Medulla oblongata (tissue), 1 donor: Measurements from ENCODE around the gene PACRG.
A peak's percentile ranks its signal among the peaks of the same experiment; 100 is the strongest.

ENCODE experiments used
- DNase-seq: peaks from one replicate; pipeline ENCODE4 v3.0.0-alpha.2; 2015; ENCODE audit errors: extremely low spot score

Gene PACRG

GRCh38 chr6:162778603-162779002 is 50.8 kb downstream of the PACRG start:
- DNase-seq, result no peak

- DNase-seq, result no peak
Measured at GRCh38 chr6:162785632-162786242, 58.0 kb downstream of the PACRG start.

DNA sequence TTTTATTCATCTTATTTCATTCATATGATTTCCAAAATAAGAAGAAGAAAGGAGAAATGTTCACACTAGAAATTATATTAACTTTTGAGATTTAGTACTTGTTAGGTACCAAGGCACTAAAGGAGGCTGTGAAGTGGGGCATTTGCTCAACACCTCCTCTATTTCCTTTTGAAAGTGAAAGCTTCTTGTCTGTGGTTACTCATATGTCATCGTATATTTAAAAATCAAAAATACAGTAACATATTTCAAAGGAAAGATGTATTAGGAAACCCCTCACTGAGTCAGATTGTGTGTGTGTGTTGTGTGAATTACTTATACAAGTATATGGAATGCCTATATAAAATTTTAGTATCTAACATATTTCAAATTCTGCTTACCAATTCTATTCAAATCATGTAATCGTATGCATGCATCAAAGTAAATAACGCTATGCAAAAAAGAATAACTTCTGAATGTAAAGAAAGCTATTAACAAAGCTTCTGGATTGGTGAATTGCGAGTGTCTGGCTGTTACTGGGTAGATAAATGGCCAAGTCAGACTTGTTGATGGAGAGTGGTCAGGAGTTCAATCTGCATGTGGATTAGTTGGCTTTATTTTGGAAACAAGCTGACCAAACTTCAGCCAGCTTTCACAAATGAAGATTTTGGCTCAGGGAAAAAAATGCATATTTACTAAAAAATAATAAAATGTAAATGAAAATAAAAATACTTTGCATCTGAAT is 70.9 kb downstream of the PACRG start:
- peak; percentile 54 for DNase-seq

- DNase-seq, result no peak
Measured at GRCh38 chr6:162814426-162814973, 86.7 kb downstream of the PACRG start.

DNA sequence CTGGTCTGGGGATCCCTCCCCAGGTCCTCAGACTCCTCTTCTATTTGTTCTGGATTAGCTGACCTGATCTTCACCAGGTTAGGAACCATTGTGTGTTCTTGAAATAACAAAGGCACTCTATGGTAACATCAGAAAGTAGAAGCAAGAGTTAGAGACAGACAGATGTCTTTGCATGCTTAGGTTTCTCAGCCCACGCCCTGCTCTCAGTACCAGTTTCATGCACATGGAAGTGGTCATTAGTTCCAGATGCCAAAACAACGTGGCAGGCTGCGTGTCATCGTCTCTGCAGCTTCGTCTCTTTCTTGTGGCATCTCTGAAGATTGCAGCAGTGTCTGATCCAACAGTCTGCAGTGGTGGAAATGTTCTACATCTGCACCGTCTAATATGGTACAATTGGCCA is 89.4 kb downstream of the PACRG start:
- no peak for DNase-seq

DNA sequence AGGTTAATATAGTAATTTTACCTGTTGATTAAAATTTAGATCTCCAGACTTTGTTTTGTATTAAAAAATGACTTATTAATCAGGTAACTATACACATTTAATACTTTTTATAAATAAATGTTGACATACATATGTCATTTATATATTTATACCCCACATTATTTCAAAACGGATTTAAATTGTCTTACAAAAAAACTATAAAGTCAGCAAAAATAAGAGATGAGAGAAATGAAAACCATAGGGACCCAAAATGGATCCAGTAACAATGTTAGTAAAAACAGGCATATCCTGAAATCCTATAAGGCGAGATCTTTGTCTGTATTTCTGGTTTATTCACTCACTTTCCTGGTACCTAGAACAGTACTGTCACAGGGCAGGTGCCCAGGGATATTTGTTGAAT is 91.5 kb downstream of the PACRG start:
- no peak for DNase-seq

DNA sequence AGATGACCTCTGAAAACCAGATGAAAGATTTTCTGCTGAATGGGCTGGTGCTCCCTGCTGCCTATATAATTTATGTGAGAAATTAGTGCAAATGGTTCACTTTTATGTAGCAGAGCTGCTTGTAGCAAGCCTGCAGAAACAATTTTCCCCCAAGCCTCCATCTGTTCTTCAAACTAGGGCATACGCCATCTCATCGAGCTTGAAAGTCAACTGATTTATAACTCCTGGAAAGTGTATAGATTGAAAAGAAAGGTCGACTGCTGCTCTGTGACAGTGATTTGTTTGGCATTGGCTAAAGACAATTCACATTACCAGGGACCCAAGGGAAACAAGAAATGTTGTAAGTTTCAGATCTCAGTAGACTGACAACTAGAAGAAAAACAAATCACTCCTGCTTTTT is 93.3 kb downstream of the PACRG start:
- DNase-seq, result peak; percentile 18

GRCh38 chr6:162825597-162825996 is 97.8 kb downstream of the PACRG start:
- no peak for DNase-seq

DNA sequence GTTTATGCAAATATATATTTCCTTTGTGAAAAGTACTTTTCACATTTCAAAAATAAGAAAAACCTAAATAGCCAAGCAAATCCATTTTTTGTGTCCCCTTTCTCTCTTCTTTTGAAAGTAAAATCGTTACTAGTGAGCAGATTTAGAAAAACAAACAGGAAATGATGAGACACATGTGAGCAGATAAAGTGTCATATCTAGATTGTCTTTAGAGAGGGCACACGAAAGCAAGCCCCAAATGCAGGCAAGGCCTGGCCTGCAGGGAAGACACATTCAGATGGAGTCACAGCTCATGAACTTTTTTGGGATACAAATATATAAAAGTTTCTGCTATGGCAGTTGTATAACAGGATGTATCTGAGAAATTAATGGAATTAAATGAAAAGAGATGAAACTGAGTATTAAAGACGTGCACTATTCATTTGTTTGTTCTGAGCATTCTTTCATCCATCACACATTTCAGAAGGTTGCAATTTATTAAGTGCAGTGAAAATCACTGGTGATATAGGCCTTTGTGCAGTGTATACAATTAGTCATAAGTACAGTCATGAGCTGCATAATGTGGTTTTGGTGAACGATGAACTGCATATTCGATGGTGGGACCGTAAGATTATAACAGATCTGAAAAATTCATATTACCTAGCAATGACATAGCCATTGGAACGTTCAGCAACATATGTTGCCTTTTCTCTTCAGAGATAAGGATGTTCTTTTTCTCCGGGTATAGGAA is 101.4 kb downstream of the PACRG start:
- DNase-seq, result no peak

- no peak for DNase-seq
Measured at GRCh38 chr6:162833776-162834175, 106.0 kb downstream of the PACRG start.

DNA sequence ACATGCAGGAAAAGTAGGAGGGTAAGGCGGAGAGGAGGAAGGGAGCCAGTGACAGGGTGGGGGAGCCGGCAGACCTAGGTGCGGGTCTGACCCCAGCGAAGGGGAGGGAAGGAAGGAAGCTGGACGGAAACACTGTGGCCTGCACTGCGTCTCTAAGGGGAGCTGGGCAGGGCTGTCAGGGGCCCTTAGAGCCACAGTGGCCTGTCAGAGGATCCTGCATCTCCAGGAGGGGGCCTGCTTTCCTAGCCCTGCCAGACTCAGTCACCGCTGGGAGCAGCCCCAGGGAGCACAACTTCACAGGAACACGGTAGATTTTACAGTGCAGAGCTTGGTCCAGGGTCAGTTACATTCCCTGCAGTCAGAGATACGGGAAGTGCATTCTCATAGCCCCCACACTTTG is 118.2 kb downstream of the PACRG start:
- DNase-seq, result no peak

DNA sequence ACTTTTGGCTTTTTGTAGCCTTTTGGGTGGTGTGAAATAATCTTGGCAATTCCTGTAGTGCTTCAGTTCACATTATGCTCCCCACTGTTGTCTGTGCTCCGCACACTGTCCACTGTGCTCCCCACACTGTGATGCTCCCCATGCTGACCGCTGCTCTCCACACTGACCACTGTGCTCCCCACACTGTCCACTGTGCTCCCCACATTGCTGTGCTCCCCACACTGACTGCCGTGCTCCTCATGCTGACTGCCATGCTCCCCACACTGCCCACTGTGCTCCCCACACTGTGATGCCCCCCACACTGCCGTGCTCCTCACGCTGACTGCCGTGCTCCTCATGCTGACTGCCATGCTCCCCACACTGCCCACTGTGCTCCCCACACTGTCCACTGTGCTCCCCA is 118.9 kb downstream of the PACRG start:
- DNase-seq, result no peak

DNA sequence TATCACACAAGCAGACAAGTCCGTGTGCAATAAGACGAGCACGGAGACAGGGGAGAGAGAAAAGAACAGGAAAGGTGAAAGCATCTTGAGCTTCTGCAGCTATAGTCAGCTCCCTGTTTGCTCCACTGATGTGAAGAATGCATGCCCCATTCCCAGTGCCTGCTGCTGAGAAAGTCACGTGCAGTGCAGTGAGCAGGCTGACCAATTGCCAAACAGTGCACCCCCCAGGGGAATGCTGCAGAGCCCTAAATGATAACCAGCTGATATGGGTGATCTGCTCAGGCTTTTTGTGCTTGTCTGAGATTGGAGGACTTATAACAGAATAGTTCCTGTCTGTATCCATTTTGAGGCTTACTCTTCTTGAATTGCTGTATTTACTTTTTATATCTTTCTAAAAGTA is 121.5 kb downstream of the PACRG start:
- DNase-seq, result peak; percentile 56

DNA sequence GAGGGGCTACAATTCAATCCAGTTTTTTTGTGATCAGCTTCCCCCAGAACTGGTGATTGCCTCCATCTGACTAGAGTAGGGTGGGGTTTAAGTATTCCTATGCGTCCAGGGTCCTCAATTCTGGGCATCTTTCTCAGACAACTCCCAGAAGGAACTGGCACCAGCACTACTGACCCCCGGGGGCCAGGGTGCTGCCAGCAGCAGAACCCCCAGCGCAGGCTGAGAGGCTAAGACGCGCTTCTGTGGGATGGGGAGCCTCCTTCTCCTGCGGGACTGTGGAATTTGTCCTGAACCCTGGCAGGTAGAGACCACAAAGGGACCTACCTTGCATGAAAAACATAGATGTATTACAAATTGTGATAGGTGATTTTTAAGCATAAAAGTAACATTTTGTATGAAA is 124.4 kb downstream of the PACRG start:
- DNase-seq, result no peak

DNA sequence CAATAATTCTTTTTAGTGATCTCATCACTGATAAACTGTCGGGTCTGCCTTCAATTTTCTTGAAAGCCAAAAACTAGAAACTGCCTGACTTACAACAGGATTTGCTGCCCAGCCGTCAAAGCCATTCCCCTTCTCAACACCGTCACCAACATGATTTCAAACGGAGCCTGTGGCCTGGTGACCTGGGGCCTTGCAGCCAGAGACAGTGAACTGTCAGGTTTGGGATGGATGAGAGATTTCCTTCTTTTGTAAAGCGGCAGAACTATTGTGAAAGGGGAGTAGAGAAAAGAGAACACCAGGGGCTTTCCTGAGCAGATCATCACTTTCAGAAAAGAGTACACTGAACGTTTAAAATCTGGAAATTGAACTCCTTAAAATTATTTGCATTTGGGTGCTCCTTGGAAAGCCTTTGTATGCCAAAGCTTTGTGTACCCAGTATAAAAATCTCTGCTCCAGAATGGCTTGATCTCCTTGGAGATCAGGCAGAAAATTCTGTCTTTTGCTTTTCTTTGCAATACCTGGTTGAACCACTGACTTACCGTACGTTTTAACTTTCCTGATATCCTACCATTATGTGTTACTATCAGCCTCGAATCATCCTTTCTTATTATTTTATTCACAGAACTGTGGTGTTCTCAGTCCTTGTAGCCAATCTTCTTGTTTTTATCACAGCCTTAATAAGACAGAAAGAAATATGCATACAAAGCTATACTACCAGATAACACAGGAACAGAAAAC is 125.2 kb downstream of the PACRG start:
- DNase-seq, result peak; percentile 33

DNA sequence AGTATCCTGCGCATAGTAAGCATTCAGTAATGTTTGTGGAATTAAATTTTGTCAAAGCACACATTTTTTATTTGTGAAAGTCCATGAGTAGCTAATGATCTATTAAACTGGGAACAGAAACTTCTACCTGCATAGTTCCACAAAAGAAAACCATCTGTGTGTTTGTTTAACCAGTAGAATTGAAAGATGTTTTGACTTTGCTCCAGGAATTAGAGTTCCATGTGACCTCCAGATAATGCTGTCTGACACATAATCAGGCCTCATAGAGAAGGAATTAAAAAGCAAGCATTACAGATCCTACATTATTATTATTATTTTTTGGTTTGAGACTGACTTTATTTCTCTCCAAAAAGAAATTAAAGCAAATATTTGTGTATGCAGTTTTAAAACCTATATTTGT is 126.5 kb downstream of the PACRG start:
- peak; percentile 54 for DNase-seq

DNA sequence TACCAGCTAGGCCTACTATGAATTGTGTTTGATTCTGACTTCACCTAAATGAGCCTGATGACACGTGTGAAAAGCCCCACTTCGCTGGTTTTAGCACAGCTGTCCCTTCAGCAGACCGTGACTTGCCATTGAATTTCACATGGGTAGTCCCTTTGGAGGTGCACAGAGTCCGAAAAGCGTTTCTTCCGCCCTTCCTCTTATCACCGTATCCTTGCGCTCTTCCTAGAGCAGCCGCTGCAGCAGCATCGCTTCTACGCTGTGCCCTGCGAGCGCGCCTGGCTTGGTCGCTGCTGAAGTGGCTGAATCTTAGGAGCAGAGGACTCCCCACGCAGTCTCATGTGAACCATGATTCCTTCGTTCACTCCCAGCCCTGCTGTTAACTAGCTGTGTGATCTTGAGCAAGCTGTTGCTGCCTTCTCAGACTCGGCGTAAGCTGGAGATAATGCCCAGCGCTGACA is 127.0 kb downstream of the PACRG start:
- peak; percentile 62 for DNase-seq

DNA sequence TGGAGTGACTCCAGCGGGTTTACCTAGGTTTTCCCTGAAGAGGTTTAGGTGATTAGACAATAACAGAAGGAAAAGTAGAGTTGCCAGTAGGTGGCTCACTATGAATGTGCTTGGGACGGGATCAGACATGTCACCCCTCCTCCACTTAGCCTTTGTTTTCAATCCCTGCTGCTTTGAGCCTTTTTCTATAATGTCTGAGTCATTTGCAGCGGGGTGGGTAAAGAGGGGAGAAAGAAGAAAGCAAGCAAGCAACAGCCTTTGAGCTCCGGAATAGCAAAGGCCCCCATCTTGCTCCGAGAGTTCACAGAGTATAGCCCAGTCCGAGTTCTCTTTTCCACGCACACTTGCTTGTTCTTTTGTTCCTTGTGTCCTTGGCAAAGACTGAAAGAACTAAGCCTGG is 129.1 kb downstream of the PACRG start:
- peak; percentile 97 for DNase-seq

- DNase-seq, result no peak
Measured at GRCh38 chr6:162857326-162857725, 129.6 kb downstream of the PACRG start.

GRCh38 chr6:162862462-162862861 is 134.7 kb downstream of the PACRG start:
- no peak for DNase-seq

- DNase-seq, result no peak
Measured at GRCh38 chr6:162862941-162863340, 135.2 kb downstream of the PACRG start.

GRCh38 chr6:162863821-162864220 is 136.0 kb downstream of the PACRG start:
- DNase-seq, result no peak
